Posterior cingulate gyrus (tissue), 11 donors: ENCODE measurements around the gene VMO1.

Source experiments
- DNase-seq, 10 donors: peaks; one replicate each; pipeline versions ENCODE4 v3.0.0 to v3.0.0-alpha.2; 2020 to 2021; ENCODE audit warnings: mixed read lengths in 3 of 10
- intact Hi-C: fragments of 100-400 bp; cut with DNase I; formaldehyde crosslinking; loops from one replicate; pipeline ENCODE4 v1.15.1; 2023

Gene VMO1

DNA sequence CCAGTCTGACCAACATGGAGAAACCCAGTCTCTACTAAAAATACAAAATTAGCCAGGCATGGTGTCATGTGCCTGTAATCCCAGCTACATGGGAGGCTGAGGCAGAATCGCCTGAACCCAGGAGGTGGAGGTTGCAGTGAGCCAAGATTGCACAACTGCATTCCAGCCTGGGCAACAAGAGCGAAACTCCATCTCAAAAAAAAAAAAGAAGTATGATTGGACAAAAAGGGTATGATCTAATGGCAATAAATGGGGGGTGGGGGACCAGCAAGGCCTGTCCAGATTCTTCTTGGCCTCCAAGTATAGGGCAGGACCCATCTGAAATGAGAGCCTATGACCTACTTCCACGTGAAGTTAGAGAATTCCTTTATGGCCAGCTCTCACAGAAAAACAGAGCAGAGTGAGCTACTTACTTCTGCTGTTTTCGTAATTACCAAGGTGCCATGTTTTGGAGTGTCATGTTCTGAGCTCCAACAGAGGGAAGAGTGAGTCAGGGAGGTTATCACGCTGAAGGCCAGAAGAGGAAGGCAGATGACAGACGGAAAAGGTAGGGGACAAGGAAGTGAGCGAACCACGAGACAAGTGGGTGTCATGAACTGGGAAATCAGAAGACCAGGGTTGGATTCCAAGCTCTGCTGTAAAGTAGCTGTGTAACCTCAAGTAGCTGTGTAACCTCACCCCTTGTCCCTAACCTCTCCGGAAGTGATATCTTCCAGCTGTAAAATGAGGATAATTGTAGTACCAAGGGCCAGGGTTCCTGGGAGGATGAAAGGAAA lies 50.1 kb downstream of the VMO1 start:
- intact Hi-C loops = no loop called here
- DNase-seq = peak in 2 of 10 donors; percentile 36 to 65
